HCT116 (cell line): Measurements from ENCODE around the gene CACNA2D3. TPM values are rescaled to one million over a fixed set of nuclear protein-coding genes. Genes with fewer than 3 reads are reported as not detected.

ENCODE experiments used
- ATAC-seq: fragments of 200-7000 bp; cut with Tn5 transposase; 2 replicates; pipeline ENCODE4 v1.9.1; 2020; ENCODE audit warnings: mild to moderate bottlenecking, moderate library complexity
- BruUV-seq: library from RNA; stranded (reverse); fragments of 400-500 nt; replicated peaks from 2 replicates; lab custom pipeline; 2021; lab: Mats Ljungman, UMichigan
- CTCF ChIA-PET: fragments of 300-600 bp; sonication (Branson Sonifier 250); formaldehyde crosslinking; loops from one replicate; lab custom pipeline; 2021; ENCODE audit warnings: antibody characterized with exemption; lab: Charles Lee
- POLR2A ChIA-PET: fragments of 300-600, 350-600 bp; sonication (Branson Sonifier 250); formaldehyde crosslinking; loops from one replicate; lab custom pipeline; 2021; ENCODE audit warnings: antibody characterized with exemption; lab: Charles Lee
- RAD21 ChIA-PET, 2 experiments: fragments of 300-600 bp; sonication (Branson Sonifier 250); formaldehyde crosslinking; loops; one replicate each; lab custom pipeline; 2023; ENCODE audit warnings: low total read pairs in 2 of 2; ENCODE audit not compliant: uncharacterized antibody in 2 of 2, unreplicated experiment in 2 of 2, low non-redundant PET in 1 of 2; lab: Charles Lee
- DNase-seq: peaks from one replicate; pipeline ENCODE4 v3.0.0-alpha.2; 2010; ENCODE audit warnings: low read depth, low spot score
- H2AFZ ChIP-seq: fragments of 200-600 bp; shearing (Covaris generic), sonication (generic); 2 replicates; pipeline ENCODE4 v1.6.1; 2017; ENCODE audit warnings: low read depth, mixed run types, mixed read lengths, antibody characterized with exemption, low read length; ENCODE audit not compliant: poor library complexity, severe bottlenecking
- H3K27ac ChIP-seq: 2 replicates; pipeline ENCODE4 v1.5.1; 2012; ENCODE audit warnings: low read depth, low read length
- H3K27me3 ChIP-seq: fragments of 200-600 bp; sonication (generic); 2 replicates; pipeline ENCODE4 v1.6.1; 2016; ENCODE audit warnings: mixed run types, low read length, mixed read lengths; ENCODE audit not compliant: insufficient read depth
- H3K36me3 ChIP-seq, 2 experiments: fragments of 200-500 bp in 1 of 2; fragments of 200-600 bp in 1 of 2; sonication (Bioruptor generic) in 1 of 2; sonication (generic) in 1 of 2; 2 replicates each; pipeline versions ENCODE4 v1.5.1 to v1.6.1; 2014 to 2016; ENCODE audit warnings: low read length in 2 of 2, inconsistent platforms in 1 of 2, mixed read lengths in 1 of 2, mixed run types in 1 of 2; ENCODE audit not compliant: insufficient read depth in 2 of 2, control insufficient read depth in 1 of 2
- H3K4me1 ChIP-seq, 2 experiments: fragments of 200-600 bp in 1 of 2; sonication (generic) in 1 of 2; 2 replicates each; pipeline versions ENCODE4 v1.5.1 to v1.6.1; 2012 to 2017; ENCODE audit warnings: low read length in 2 of 2, inconsistent platforms in 1 of 2, mild to moderate bottlenecking in 1 of 2, mixed read lengths in 1 of 2, mixed run types in 1 of 2, moderate library complexity in 1 of 2; ENCODE audit not compliant: insufficient read depth in 2 of 2, control insufficient read depth in 1 of 2
- H3K4me2 ChIP-seq: fragments of 200-600 bp; sonication (generic); 2 replicates; pipeline ENCODE4 v1.6.1; 2017; ENCODE audit warnings: mixed run types, low read length, mixed read lengths
- H3K4me3 ChIP-seq, 2 experiments: fragments of 200-600 bp in 1 of 2; sonication (generic) in 1 of 2; replicated peaks in 1 of 2; 2 replicates each; pipeline ENCODE4 v1.5.1; 2011 to 2016; ENCODE audit warnings: low read length in 2 of 2, control low read depth in 1 of 2, low read depth in 1 of 2, mild to moderate bottlenecking in 1 of 2, mixed read lengths in 1 of 2, mixed run types in 1 of 2
- H3K79me2 ChIP-seq: fragments of 200-600 bp; sonication (generic); 2 replicates; pipeline ENCODE4 v1.6.1; 2017; ENCODE audit warnings: mild to moderate bottlenecking, mixed run types, low read length, moderate library complexity, mixed read lengths; ENCODE audit not compliant: insufficient read depth
- H3K9ac ChIP-seq: fragments of 200-600 bp; sonication (generic); 2 replicates; pipeline ENCODE4 v1.6.1; 2016; ENCODE audit warnings: low read length, mixed read lengths
- H3K9me2 ChIP-seq: fragments of 200-600 bp; sonication (generic), shearing (Covaris generic); 2 replicates; pipeline ENCODE4 v1.6.1; 2017; ENCODE audit warnings: mixed run types, mild to moderate bottlenecking, moderate library complexity; ENCODE audit not compliant: insufficient read depth
- H3K9me3 ChIP-seq, 2 experiments: fragments of 200-500 bp in 1 of 2; fragments of 200-600 bp in 1 of 2; sonication (Bioruptor generic) in 1 of 2; sonication (generic) in 1 of 2; 2 replicates each; pipeline ENCODE4 v1.6.1; 2014 to 2017; ENCODE audit warnings: low read length in 2 of 2, mixed read lengths in 2 of 2, inconsistent platforms in 1 of 2, low read depth in 1 of 2, mild to moderate bottlenecking in 1 of 2, mixed run types in 1 of 2, moderate library complexity in 1 of 2; ENCODE audit not compliant: control insufficient read depth in 1 of 2, insufficient read depth in 1 of 2
- H4K20me1 ChIP-seq: fragments of 200-600 bp; sonication (generic), shearing (Covaris generic); 2 replicates; pipeline ENCODE4 v1.6.1; 2017; ENCODE audit warnings: mixed run types, mild to moderate bottlenecking, moderate library complexity; ENCODE audit not compliant: insufficient read depth
- CEBPB ChIP-seq: IDR thresholded peaks from 2 replicates; pipeline ENCODE4 v1.6.1; 2012; ENCODE audit warnings: low read depth
- EGR1 ChIP-seq: IDR thresholded peaks from 2 replicates; pipeline ENCODE4 v1.6.1; 2012; ENCODE audit warnings: low read depth
- ELF1 ChIP-seq: IDR thresholded peaks from 2 replicates; pipeline ENCODE4 v1.6.1; 2012; ENCODE audit warnings: low read depth, borderline replicate concordance
- EZH2 ChIP-seq: fragments of 200-600 bp; sonication (generic); IDR thresholded peaks from 2 replicates; pipeline ENCODE4 v1.6.1; 2017; ENCODE audit warnings: antibody characterized with exemption, mixed run types
- EZH2phosphoT487 ChIP-seq: fragments of 200-600 bp; IDR thresholded peaks from 2 replicates; pipeline ENCODE4 v1.6.1; 2018; ENCODE audit warnings: antibody characterized with exemption, borderline replicate concordance
- FOSL1 ChIP-seq: IDR thresholded peaks from 2 replicates; pipeline ENCODE4 v1.6.1; 2012; ENCODE audit warnings: low read depth
- JUND ChIP-seq: IDR thresholded peaks from 2 replicates; pipeline ENCODE4 v1.6.1; 2012
- POLR2A ChIP-seq: IDR thresholded peaks from 2 replicates; pipeline ENCODE4 v1.7.0; 2011; ENCODE audit warnings: borderline replicate concordance; ENCODE audit not compliant: insufficient read depth, insufficient read length; ENCODE audit errors: extremely low read depth
- POLR2AphosphoS5 ChIP-seq: IDR thresholded peaks from 2 replicates; pipeline ENCODE4 v1.6.1; 2011; ENCODE audit warnings: mild to moderate bottlenecking, low read depth, low read length, moderate library complexity
- RAD21 ChIP-seq: IDR thresholded peaks from 2 replicates; pipeline ENCODE4 v1.6.1; 2012; ENCODE audit warnings: low read depth, mild to moderate bottlenecking
- SIN3A ChIP-seq: IDR thresholded peaks from 2 replicates; pipeline ENCODE4 v1.6.1; 2012; ENCODE audit warnings: low read depth
- SP1 ChIP-seq: IDR thresholded peaks from 2 replicates; pipeline ENCODE4 v1.6.1; 2012; ENCODE audit warnings: low read depth
- SRF ChIP-seq: IDR thresholded peaks from 2 replicates; pipeline ENCODE4 v1.6.1; 2012; ENCODE audit warnings: low read depth
- TCF7L2 ChIP-seq: IDR thresholded peaks from 2 replicates; pipeline ENCODE4 v1.7.0; 2011; ENCODE audit warnings: borderline replicate concordance, inconsistent platforms; ENCODE audit not compliant: insufficient read depth, insufficient read length; ENCODE audit errors: extremely low read depth
- YY1 ChIP-seq: IDR thresholded peaks from 2 replicates; pipeline ENCODE4 v1.6.1; 2011; ENCODE audit warnings: low read length, low read depth, moderate library complexity, mild to moderate bottlenecking; ENCODE audit not compliant: insufficient replicate concordance; ENCODE audit errors: extremely low read depth
- ZFX ChIP-seq: fragments of 450-650 bp; IDR thresholded peaks from 2 replicates; pipeline ENCODE4 v1.6.1; 2017
- intact Hi-C: fragments of 100-400 bp; cut with micrococcal nuclease; formaldehyde crosslinking; loops from 2 replicates; pipeline ENCODE4 v1.10.0; 2022
- total RNA-seq: library from RNA; stranded (reverse); gene quantifications from one replicate; pipeline ENCODE4 v1.2.1, GENCODE V29; 2021; ENCODE audit not compliant: unreplicated experiment
- TF ChIP-seq, protein P1 (sequence below): IDR thresholded peaks from 2 replicates; pipeline ENCODE4 v1.6.1; 2012

The CACNA2D3 gene
- total RNA-seq, 1 experiment from 2014 or later = 0.20 TPM

- Histone ChIP-seq H4K20me1 (no peaks in the 10 kb centered on the region), H3K79me2 (no peaks in the 10 kb centered on the region), H2AFZ (no peak overlapping the region), H3K4me1 (no peaks in the 10 kb centered on the region), H3K36me3 (no peaks in the 10 kb centered on the region), H3K27me3 (peaks cover 46% of the 10 kb centered on the region), H3K27ac (no peak overlapping the region), H3K9me3 (no peaks in the 10 kb centered on the region), H3K9ac (no peak overlapping the region), H3K4me3 (no peak overlapping the region), H3K9me2 (no peaks in the 10 kb centered on the region), H3K4me2 (no peak overlapping the region)
- RAD21 ChIA-PET = no interaction called here
- DNase-seq = no peak
- intact Hi-C loops = no loop called here
- TF ChIP-seq TCF7L2 = no peak
- TF ChIP-seq JUND = no peak
- TF ChIP-seq POLR2A = no peak
- TF ChIP-seq SRF = no peak
- no peak for TF ChIP-seq ZFX
- no peak for TF ChIP-seq CEBPB
- TF ChIP-seq EGR1 = no peak
- TF ChIP-seq RAD21 = no peak
- TF ChIP-seq, protein P1, sequence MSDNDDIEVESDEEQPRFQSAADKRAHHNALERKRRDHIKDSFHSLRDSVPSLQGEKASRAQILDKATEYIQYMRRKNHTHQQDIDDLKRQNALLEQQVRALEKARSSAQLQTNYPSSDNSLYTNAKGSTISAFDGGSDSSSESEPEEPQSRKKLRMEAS = no peak
- TF ChIP-seq YY1 = no peak
- no peak for TF ChIP-seq SP1
- no peak for TF ChIP-seq EZH2
- no peak for TF ChIP-seq POLR2AphosphoS5
- no TSS peak for BruUV-seq
- no peak for ATAC-seq
- CTCF ChIA-PET = no interaction called here
- POLR2A ChIA-PET = no interaction called here
Observed at GRCh38 chr3:54134155-54134554, 11.8 kb downstream of the CACNA2D3 start.

- Histone ChIP-seq H3K27me3 (peaks cover 49% of the 10 kb centered on the region), H2AFZ (no peak overlapping the region)
- CTCF ChIA-PET = no interaction called here
Observed at GRCh38 chr3:54134713-54135112, 12.4 kb downstream of the CACNA2D3 start.

More at GRCh38 chr3:54134713-54135112, 12.4 kb downstream of the CACNA2D3 start:
- Histone ChIP-seq H3K4me2 (no peak overlapping the region), H3K9me3 (no peaks in the 10 kb centered on the region), H3K27ac (no peak overlapping the region), H3K36me3 (no peaks in the 10 kb centered on the region), H3K79me2 (no peaks in the 10 kb centered on the region), H3K4me1 (no peaks in the 10 kb centered on the region), H3K4me3 (no peak overlapping the region), H4K20me1 (no peaks in the 10 kb centered on the region), H3K9me2 (no peaks in the 10 kb centered on the region), H3K9ac (no peak overlapping the region)
- no TSS peak for BruUV-seq
- ATAC-seq (no peak), DNase-seq (no peak)
- intact Hi-C loops = no loop called here
- ChIA-PET POLR2A (no interaction called here), RAD21 (no interaction called here)
- no peak for TF ChIP-seq YY1
- no peak for TF ChIP-seq RAD21
- no peak for TF ChIP-seq FOSL1
- no peak for TF ChIP-seq POLR2AphosphoS5
- no peak for TF ChIP-seq ELF1
- TF ChIP-seq EGR1 = no peak
- no peak for TF ChIP-seq CEBPB
- no peak for TF ChIP-seq EZH2phosphoT487
- no peak for TF ChIP-seq SP1
- TF ChIP-seq JUND = no peak
- no peak for TF ChIP-seq ZFX
- TF ChIP-seq POLR2A = no peak
- no peak for TF ChIP-seq SIN3A
